GM21619 (cell line): ENCODE measurements around the gene NFKBIL1.
"Not testable (repeated sequence)": the region's sequence is repeated elsewhere in the genome, so short reads cannot be mapped to it uniquely, and the experiment has no call there.

Experiments
- ATAC-seq: cut with Tn5 transposase; IDR thresholded peaks from one replicate; pipeline ENCODE4 v1.9.1; 2021; ENCODE audit not compliant: unreplicated experiment

The NFKBIL1 gene

DNA sequence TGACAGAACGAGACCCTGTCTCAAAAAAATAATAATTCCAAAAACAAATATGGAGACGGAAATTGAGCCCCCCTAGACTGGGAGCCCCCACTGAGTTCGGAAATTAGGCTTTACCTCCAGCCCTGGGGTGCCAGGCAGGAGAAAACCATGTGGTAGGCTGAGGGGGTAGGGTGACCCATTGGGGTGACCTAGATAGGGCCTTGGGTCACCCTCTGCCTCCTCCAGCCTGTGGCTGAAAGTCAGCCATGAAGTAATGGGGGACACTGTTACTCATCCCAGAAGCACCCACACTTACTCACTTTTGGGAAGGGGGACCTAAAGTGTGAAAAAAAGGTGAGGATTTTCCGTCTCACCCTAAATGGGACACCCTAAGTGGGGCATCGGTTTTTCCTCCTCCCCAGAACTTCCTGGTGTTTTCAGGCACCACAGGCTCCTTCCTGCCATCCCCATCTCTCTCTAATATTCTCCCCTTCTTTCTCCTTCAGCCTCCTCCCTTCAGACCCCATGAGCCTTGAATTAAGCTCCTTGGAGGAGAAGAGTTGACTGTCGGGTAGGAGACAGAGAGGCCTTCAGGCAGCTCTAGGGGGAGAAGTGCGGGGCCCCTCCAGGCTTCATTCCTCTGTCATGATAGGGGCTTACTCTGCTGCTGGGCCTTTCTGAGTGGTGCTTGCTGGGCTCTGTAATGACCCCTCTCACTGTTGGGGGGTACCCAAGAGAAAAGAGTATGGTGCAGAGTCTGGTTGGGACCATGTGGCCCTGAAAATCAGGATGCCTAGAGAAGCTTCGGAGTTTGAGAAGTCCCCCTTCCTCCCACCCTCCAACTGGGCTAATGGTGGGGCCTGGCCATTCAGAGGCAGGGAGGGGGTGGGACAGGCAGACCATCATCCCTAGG lies 32.4 kb downstream of the NFKBIL1 start:
- ATAC-seq = no peak

DNA sequence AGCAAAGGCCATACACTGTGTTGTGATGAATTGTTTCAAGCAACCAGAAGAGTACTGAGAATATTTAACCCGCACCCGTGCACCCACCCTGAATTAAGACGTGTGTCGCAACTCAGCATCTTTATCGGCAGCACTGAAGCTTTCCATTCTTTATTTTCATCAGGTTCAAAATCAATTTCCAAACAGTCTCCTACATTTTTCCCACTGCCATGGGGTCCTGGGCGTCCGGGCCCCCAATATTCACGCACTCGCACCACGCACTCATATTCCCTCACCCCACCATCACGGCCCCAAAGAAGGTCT lies 33.0 kb downstream of the NFKBIL1 start:
- ATAC-seq = no peak

DNA sequence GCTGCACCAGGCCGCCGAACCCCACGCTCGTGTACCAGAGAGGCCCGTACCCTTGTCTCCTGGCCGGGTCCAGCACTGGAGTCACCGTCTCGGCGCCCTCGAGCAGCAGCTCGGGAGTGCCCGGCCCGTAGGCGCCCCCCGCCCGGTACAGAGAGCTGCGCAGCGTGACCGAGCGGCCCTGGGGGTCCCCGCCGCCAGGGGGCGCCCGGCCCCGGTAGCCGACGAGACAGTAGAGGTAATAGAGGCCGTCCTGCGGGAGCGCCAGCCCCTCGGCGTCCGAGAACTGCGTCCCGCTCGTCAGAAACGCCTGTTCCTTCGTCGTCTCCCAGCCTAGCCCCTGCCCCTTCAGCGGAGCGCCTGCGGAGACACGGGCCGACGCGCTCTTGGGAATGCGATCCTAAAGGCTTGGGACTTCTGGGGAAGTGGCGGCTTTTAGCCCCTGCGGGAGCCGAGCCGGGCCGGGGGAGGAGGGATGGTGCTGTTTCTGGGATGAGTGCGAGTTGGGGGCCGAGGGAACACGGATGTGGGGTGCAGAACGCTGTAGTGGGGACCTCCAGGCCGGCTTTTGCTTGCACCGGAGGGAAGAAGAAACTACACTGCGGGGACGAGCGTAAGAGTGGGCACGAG lies 33.5 kb downstream of the NFKBIL1 start:
- peak; percentile 44 for ATAC-seq

DNA sequence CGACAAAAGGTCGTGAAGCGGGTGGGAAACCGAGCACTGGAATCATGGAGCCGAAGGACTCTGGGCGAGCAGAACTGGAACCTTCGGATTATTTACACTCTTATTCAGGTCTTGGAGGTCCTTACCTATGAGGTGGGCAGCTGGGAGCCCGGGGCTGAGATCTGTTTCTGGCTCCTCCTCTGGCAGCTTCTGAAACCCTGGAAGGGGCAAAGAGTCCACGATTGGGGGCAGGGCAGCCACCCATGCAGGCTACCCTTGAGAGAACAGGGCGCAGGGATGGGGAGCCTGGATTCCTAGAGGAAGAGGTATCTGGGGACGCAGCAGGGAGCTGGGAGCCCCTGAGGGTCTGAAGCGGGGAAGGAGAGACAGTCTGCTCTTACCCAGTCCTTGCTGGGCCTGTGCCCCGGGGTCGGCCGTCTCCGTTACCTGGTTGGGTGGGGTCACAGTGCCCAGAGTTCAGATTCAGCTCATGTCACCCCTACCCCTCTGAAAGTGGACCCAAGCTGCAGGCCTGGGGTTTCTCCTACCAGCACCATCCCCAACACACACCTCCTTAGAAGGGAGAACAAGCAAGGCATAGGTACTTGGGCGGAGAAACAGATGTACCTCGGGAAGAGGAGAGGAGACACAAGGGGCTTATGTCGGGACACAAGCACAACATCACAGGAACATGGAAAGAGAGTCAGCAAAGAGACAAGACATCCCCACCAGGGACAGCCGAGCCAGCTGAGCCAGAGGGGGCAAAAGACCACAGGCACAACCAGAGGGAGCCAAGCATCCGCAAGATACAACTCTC lies 34.2 kb downstream of the NFKBIL1 start:
- ATAC-seq = no peak

DNA sequence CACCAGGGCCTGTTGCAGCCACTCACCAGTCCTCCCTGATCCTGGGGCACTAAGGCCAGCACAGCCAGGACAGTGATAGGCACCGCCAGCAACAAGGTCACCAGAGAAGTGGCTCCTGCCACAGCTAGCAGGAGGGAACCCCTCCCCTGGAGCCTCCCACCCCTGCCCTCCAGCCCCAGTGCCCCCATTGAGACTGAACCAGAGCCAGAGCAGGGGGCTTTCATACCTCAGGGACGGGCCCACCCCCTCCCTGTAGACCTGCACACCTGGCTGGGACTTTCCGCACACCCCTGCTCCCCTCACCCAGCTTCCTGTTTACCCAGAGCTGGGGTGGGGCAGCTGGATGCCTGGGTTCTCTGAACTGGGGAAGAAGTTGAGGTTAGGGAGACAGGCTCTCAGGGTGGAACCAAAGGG lies 34.8 kb downstream of the NFKBIL1 start, which contains the start of gene LTB:
LTB (minus strand) TSS at position 195 of the 414 bp plus-strand sequence; CDS start at position 188, 7 bp downstream.
- no peak for ATAC-seq

DNA sequence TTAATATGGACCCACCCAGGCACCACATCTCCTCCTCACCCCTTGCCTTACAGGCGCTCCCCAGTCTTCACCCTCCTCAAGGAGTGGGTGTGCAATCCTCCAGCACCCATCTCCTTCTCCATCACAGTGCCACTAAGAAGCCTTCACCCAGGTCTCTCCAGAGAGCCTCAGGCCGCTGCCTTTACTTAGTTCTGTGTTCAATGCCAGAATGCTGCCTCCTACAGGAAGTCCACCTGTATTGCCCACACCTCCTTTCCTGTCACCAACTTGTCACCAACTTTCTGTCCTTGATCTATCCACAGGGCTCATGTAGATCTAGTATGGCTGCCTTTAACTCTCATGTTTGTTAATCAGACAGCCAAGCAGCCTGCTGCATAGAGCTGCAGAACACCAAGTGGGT lies 38.1 kb downstream of the NFKBIL1 start:
- no peak for ATAC-seq

DNA sequence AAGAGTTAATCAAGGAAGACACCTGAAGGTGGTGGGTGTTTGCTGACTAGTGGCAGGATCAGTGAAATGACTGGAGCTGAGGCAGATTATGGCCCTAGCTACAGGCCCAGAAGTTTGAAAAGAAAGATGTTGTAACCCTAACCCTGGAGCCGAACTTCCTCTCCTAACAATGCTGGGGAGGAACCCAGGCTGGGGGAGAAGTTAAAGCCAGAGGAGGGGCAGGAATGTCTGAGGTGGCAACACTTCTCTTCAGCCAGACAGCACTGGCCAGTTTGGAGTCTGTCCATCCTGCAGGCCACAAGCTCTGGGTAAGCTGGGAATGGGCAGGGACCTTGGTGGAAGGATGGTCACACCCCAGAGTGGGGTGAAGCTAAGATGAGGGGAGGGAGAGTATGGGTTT lies 38.6 kb downstream of the NFKBIL1 start, which contains the start of gene LST1:
LST1 (plus strand) TSS at position 270 of the 400 bp plus-strand sequence. CDS start 1,023 bp downstream, outside the sequence.
- no peak for ATAC-seq

DNA sequence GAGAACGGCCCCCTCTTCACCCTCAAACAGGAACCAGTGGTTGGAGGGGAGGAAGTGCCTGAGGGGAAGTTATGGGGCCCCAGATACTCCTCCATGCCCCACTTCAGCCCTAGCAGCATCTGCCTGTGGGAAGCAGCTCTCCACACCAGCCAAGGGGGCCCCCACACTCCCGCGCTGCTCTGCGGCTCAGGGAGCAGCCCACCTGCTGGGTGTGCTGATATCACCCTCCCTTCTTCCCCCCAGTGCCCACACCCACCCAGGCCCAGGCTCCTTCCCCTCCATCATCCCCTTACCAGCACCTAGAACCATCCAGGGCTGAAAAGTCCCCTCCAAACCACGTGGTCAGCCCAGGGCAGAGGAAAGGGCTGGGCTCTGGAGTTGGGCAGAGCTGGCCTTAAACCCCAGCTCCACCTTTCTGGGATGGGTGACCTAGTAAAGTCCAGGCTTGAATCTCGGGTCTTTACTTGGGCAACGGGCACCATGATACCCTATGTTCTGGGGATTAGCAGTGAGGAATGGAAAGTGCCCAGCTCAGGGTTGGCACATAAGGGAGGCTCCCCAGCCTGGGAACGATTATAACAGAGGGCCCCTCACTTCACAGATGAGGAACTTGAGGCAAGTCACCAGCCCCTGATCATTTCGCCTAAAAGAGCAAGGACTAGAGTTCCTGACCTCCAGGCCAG lies 39.3 kb downstream of the NFKBIL1 start:
- no peak for ATAC-seq

DNA sequence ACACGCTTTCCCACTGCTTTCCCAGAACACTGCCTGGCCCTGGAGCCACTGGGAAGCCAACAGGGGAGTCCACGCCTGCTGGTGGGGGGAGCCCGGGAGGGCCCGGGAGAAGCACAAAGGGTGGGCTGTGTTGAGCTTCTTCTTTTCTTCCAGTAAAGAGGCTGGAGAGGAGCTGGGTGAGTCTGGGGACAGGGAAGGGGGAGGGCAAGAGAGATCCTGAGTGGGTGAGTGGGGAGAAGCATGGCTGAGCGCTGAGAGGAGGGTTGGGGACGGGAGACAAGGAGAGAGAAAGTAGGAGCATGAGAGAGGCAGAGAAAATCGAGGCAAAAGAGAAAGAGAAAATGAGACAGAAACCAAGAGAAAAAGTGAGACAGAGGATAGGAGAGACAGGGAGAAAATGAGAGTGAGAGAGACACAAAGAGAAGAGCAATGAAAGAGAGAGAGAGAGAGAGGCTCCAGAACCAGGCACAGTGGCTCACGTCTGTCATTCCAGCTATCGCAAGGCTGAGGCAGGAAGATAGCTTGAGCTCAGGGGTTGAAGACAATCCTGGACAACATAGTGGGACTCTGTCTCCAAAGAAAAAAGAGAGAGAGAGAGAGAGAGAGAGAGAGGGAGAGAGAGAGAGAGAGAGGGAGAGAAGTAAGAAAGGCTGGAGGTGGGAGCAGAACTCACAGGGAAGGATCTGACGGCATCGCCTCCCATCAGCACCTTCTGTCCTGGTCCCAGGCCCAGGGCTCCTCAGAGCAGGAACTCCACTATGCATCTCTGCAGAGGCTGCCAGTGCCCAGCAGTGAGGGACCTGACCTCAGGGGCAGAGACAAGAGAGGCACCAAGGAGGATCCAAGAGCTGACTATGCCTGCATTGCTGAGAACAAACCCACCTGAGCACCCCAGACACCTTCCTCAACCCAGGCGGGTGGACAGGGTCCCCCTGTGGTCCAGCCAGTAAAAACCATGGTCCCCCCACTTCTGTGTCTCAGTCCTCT lies 40.7 kb downstream of the NFKBIL1 start:
- no peak for ATAC-seq

DNA sequence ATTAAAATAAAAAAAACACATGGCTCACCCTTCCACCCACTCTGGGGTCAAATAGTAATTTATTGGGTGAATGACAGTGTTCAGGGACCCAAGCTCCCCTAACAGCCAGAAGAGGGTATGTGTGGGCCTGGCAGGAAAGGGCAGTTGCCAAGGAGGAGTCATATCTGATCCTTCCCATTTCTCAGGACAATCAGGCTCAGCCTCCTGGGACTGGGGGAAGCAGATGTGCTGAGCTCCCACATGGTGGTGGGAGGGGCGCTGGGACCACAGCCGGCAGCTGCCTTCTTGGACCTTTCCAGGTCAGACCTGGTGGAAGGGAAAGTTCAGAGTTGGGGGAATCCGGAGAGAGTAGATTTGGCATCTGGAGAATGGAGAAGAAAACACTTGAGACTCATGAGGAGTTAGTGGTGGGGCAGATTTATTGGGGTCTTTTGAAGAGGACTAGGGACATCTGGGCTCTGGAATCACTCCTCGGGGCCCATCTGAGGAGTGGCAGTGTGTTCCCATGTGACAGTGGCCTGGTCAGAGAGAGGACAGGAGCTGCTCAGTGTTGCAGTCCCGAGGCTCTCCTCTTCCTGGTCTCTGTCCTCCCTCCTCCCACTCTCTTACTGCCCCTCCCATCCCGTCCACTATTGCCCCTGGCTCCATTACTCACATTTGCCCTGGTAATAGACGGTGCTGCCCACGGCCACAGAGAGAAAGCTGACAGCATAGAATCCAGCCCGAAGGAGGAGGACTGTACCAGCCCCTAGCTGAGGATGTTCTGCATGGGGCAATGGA lies 41.7 kb downstream of the NFKBIL1 start:
- no peak for ATAC-seq

DNA sequence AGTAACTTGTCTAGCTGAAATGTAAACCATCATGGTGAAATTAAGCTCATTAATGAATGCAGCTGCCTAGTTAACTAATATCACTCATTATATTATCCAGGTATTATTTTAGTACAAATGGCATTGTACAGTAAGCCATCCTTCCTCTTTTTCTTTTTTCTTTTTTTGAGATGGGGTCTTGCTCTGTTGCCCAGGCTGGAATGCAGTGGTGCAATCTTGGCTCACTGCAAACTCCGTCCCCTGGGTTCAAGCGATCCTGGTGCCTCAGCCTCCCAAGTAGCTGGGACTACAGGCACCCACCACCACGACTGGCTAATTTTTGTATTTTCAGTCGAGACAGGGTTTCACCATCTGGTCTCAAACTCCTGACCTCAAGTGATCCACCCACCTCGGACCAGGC lies 43.3 kb downstream of the NFKBIL1 start:
- not testable (repeated sequence) for ATAC-seq

DNA sequence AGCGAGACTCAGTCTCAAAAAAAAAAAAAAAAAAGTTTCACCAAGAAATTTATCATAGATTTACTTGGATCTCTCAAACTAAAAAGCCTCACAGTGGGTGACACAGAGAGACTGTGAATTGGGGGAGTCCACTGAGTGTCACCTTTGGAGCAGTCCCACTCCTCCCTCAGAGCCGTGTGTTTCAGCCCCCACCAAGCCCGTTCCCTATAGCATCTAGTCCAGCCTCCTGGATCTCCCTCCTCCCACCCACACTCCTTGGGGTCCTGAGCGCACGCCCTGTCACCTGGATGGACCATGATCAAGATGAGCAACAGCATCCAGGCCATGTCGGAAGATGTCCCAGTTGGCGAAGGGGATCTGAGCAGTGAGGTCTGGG lies 45.0 kb downstream of the NFKBIL1 start:
- no peak for ATAC-seq

DNA sequence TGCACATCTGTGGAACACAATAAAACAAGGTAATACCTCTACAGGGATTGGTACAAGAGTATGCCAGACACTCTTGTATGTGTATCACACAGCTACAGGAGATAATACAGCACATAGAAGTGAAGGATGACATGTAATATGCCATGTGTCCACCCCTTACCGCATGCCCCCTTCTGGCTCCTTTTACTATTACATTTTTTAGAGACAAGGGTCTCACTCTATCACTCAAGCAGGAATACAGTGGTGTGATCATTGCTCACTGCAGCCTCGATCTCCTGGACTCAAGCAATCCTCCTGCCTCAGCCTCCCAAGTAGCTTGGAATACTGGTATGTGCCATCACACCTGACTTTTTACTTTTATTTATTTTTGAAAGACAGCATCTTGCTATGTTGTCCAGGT lies 49.6 kb downstream of the NFKBIL1 start:
- ATAC-seq = no peak

DNA sequence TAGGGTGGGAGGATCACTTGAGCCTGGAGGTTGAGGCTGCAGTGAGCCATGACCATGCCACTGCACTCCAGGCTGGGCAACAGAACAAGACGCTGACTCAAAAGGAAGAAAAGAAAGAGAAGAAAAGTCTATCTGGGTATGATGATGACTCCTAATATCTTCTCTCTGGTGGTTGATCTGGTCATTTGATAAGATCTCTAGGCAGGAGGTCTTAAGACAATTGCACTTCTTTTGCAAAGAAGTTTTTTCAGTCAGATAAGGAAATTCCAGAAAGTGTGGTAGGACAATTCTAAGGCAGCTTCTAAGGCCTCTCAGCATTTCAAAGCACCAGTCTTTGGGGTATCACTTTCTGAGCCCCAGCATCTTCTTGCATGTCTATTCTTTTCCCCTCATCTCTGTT lies 59.9 kb downstream of the NFKBIL1 start:
- no peak for ATAC-seq
